ENCODE data around the gene TRPM2. TPM values are rescaled to one million over a fixed set of nuclear protein-coding genes. Genes with fewer than 3 reads are reported as not detected.

The TRPM2 gene
- total RNA-seq, 6 experiments from 2014 or later = 0.92 to 2.0 (median 1.2) TPM

GRCh38 chr21:44450999-44451398 is 97.6 kb downstream of the TRPM2 start:
- no peak for TF ChIP-seq CTCF (IDR thresholded peaks at IDR 0.05)
- TF ChIP-seq POLR2A (IDR thresholded peaks at IDR 0.05) = no peak
- H3K27me3 ChIP-seq = no peaks in the 10 kb centered on the region
- 80% methylated on average over 3 of the region's 14 CpGs for whole genome bisulfite sequencing (ENCODE audit: insufficient coverage, low coverage, low lambda C conversion rate, missing lambda C conversion rate)
- no peaks in the 10 kb centered on the region for H3K9me3 ChIP-seq
- no peaks in the 10 kb centered on the region for H3K4me1 ChIP-seq
- ATAC-seq (no peak), DNase-seq (no peak)
- no peak overlapping the region for H3K27ac ChIP-seq
- intact Hi-C loops (cut with DNase I) = no loop called here
- H3K36me3 ChIP-seq = no peaks in the 10 kb centered on the region
- H3K4me3 ChIP-seq = no peak overlapping the region

GRCh38 chr21:44453120-44453519 is 99.7 kb downstream of the TRPM2 start:
- intact Hi-C loops (cut with DNase I) = no loop called here
- no peak overlapping the region for H3K27ac ChIP-seq
- no peak for ATAC-seq
- no peaks in the 10 kb centered on the region for H3K9me3 ChIP-seq
- peaks cover 0 to 13% (median under 1%) of the 10 kb centered on the region in 4 donors for H3K4me1 ChIP-seq
- WGBS (ENCODE audit: insufficient coverage, low coverage, low lambda C conversion rate, missing lambda C conversion rate) = 100% methylated on average over 3 of the region's 3 CpGs
- no peaks in the 10 kb centered on the region for H3K36me3 ChIP-seq
- H3K27me3 ChIP-seq = no peaks in the 10 kb centered on the region
- H3K4me3 ChIP-seq = no peak overlapping the region
- no peak for DNase-seq
- TF ChIP-seq CTCF (IDR thresholded peaks at IDR 0.05) = no peak
- TF ChIP-seq POLR2A (IDR thresholded peaks at IDR 0.05) = no peak

DNA sequence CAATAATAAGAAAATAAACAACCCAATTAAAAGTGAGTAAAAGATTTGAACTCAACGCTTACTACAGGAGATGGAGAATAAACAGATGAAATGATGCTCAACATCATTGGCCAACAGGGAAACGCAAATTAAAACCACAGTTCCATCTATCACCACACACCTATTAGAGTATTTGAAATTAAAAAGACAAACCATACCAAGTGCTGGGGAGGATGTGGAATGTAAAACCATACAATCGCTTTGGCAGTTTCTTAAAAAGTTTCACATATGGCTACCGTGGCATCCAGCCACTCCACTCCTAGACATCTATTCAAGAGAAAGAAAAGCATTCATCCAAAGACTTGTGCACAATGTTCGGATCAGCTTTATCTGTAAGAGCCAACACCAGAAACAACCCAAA is 100.6 kb downstream of the TRPM2 start:
- no peak for TF ChIP-seq CTCF (IDR thresholded peaks at IDR 0.05)
- TF ChIP-seq POLR2A (IDR thresholded peaks at IDR 0.05) = no peak
- Histone ChIP-seq H3K36me3 (no peaks in the 10 kb centered on the region), H3K4me1 (peaks cover 0 to 21% (median 6%) of the 10 kb centered on the region in 4 donors), H3K9me3 (no peaks in the 10 kb centered on the region), H3K4me3 (no peak overlapping the region), H3K27ac (no peak overlapping the region), H3K27me3 (no peaks in the 10 kb centered on the region)
- ATAC-seq (no peak), DNase-seq (no peak)
- 87% methylated on average over 5 of the region's 5 CpGs for WGBS (ENCODE audit: insufficient coverage, low coverage, low lambda C conversion rate, missing lambda C conversion rate)
- intact Hi-C loops (cut with DNase I) = no loop called here

GRCh38 chr21:44454747-44455523 is 101.5 kb downstream of the TRPM2 start, which contains the start of gene LRRC3:
Gene LRRC3 (plus strand): TSS chr21:44455510. CDS start chr21:44456645, 1,135 bp downstream.
- Histone ChIP-seq H3K4me1 (peaks cover 0 to 25% (median 6%) of the 10 kb centered on the region in 4 donors), H3K36me3 (no peaks in the 10 kb centered on the region), H3K9me3 (no peaks in the 10 kb centered on the region), H3K27ac (peak within 1 kb of the TSS; percentile 87 to 97 (median 93)), H3K27me3 (no peaks in the 10 kb centered on the region), H3K4me3 (peak within 1 kb of the TSS; percentile 70 to 92 (median 89))
- WGBS (ENCODE audit: insufficient coverage, low coverage, low lambda C conversion rate, missing lambda C conversion rate) = 7% methylated on average over 33 of the region's 45 CpGs
- peak; percentile 95 to 97 (median 97) for DNase-seq
- no peak for TF ChIP-seq CTCF (IDR thresholded peaks at IDR 0.05)
- TF ChIP-seq POLR2A (IDR thresholded peaks at IDR 0.05) = no peak
- peak; percentile 71 to 78 (median 75) for ATAC-seq
- intact Hi-C loops (cut with DNase I) = no loop called here
